ENCODE data around the gene SMIM45.
A peak's percentile ranks its signal among the peaks of the same experiment; 100 is the strongest.

Gene SMIM45

GRCh38 chr22:41951898-41952474 is at the start of gene SMIM45:
Gene SMIM45, plus strand, starts transcription at chr22:41952150.
- DNase-seq: peak; percentile 48

DNA sequence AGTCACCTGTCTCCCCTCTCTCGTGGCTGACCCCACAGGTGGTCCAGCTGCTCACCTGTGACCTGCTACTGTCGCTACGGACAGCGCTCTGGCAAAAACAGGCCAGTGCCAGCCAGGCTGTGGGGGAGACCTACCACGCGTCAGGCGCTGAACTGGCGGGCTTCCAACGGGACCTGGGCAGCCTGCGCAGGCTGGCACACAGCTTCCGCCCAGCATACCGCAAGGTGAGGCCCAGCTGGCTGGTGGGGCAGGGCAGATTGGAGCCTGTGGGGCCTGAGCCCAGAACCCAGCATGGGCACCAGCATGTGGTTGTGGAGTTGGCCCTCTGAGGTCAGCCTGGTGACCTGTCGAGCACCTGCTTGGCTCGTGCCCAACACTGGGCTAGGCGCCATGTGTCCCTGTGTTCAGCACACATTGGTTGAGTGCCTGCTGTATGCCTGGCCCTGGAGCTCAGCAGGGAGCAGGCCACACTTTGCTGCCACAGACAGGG is 49.0 kb upstream of the SMIM45 start:
- DNase-seq: no peak

DNA sequence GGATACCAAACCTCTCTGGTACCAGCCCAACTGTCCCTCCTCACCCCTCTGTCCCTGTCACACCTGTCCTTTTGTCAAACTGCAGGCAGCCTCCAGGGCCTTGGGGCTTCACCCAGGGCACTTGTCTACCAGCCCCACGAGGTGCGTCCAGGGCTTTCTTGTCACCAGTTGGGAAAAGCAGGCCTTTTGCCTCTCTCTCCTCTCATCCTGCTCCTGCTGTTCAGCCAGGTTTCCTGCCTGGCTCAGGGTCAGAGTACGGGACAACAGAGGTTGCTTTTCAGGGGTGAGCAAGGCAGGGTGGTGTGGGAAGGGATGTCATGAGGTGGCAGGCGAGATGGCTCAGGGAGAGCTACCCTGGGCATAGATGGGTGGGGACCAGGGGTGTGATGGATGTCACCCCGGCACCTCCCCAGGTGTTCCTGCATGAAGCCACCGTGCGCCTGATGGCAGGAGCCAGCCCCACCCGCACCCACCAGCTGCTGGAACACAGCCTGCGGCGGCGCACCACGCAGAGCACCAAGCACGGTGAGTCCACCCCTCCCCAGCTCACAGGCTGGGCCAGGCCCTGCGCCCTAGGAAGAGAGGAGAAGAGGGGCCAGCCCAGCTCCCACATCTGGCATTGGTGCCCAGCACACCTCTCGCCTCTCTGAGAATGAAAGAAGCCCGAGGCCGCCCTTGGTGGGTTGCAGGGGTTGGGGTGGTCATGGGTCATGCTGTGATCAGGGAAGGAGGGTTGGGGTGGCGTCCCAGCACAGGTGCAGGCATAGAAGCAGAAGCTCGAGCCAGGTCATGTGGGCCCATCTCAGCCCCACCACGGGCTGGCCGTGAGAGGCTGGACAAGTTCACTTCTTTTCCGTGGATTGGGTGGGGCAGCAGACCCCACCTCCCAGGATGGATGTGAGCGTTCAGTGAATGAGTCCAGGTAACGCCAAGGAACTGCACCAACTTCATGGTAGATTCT is 47.2 kb upstream of the SMIM45 start:
- no peak for DNase-seq

GRCh38 chr22:41905411-41906202 is 46.3 kb upstream of the SMIM45 start:
- no peak for DNase-seq

- DNase-seq: no peak
Observed at GRCh38 chr22:41906822-41907221, 45.1 kb upstream of the SMIM45 start.

DNA sequence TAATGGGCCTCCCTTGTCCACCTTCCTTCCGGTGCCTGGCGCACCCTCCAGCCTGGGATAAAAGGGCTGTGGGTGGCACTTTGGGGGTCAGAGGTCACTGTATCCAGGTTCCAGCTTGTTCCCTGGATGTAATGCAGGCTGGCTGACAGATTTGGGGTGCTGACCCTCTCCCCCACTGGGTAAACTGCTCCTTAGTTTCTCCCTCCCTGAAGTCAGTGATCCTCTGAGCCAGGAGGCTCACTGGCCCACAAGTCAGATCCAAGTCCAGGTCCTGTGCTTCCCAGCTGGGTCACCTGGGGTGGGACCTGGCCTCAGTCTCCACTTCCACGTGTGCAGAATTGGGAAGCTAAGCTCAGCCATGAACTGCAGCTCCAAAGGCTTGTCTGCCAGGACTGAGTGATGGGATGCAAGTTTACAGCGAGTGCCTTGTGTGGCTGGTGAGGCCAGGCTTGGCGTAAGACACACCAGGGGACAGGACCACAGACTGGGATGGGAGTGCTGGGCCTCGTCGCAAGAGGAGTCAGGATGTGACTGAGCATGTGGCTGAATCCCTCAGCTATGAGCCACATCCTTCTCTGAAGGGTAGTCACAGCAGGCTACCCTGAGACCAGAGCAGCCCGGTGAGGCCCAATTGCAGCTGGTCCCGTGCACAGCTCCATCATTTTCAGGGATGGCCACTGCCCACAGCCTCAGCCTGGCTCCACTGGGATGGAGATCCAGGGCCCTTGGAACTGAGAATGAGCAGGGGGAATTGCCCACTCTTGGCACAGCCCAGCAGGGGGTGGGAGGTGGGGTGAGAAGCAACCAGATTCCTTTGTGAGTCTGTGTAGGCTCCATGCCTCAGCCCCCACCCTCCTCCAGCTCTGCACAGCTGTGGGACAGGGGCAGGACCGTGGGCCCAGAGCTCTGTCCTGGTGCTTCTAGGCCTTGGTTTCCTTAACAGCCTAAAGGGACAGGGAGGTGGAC is 44.2 kb upstream of the SMIM45 start:
- no peak for DNase-seq

DNA sequence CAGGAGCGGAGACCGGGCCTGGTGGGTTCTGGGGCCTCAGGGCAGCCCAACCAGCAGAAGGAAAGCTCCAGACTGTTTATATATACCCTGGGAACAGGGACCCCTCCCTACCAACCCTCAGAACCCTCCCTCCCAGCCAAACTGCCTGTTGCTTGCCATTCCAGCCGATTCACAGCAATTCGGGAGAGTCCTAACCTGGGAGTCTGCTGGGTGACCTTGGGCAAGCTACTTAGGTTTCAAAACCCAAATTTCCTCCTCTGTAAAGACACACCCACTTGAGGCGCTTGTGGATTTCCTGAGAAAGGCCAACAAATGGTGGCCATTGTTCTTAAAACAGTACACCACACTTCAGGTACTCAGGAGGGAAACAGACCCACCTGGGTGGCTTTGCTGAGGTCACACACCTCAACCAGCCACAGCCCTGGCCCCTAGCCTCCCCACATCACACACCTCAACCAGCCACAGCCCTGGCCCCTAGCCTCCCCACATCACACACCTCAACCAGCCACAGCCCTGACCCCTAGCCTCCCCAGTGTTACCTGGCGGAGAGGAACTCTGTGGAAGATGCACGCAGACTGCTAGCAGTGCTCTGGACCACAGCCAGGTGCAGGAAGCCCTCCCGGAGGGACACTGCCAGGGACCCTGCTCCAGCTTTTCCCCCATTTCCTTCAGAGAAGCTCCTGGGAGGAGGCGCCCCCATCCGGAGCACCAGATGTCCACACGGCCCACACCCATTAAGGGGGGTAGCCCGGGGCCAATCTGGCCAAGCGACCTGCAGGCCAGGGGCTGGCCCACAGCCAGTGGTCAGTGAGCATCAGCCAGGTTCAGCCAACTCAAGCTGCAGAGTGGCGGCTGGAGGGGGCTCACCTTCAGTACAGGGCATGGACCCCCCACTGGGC is 43.3 kb upstream of the SMIM45 start:
- no peak for DNase-seq

DNA sequence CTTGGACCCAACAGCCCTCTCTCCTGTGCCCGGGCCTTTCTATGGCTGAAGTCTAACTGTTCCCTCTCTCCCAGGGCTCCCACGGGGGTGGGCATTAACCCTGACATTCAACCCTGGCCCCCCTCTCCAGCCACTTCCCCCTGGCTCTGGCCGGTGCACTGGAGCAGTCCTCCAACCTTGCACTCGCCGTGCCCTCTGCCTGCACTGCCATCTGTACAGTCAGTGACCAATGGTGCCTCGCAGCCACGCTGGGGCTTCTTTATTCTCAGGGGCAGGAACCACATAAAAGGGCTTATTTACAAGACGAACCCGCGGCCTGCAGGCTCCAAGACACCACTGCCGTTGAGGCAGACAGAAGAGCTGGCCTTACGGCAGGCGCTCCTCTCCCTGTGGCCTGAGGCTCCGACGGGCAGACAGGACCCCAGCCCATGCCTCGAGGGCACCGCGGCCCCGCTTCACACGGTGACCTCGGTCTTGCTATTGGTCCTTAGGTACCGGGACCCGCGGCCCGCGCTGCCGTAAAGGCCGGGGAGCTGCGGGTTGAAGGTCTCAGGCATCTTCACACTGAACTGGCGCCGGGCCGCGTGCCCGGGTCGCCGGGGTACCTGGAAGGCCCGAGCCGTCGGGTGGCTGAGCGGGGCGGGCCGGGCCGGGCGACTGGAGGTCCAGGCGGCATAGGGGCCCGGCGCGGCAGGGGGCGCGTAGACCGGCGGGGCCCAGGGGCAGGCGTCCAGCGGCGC is 42.5 kb upstream of the SMIM45 start:
- no peak for DNase-seq

DNA sequence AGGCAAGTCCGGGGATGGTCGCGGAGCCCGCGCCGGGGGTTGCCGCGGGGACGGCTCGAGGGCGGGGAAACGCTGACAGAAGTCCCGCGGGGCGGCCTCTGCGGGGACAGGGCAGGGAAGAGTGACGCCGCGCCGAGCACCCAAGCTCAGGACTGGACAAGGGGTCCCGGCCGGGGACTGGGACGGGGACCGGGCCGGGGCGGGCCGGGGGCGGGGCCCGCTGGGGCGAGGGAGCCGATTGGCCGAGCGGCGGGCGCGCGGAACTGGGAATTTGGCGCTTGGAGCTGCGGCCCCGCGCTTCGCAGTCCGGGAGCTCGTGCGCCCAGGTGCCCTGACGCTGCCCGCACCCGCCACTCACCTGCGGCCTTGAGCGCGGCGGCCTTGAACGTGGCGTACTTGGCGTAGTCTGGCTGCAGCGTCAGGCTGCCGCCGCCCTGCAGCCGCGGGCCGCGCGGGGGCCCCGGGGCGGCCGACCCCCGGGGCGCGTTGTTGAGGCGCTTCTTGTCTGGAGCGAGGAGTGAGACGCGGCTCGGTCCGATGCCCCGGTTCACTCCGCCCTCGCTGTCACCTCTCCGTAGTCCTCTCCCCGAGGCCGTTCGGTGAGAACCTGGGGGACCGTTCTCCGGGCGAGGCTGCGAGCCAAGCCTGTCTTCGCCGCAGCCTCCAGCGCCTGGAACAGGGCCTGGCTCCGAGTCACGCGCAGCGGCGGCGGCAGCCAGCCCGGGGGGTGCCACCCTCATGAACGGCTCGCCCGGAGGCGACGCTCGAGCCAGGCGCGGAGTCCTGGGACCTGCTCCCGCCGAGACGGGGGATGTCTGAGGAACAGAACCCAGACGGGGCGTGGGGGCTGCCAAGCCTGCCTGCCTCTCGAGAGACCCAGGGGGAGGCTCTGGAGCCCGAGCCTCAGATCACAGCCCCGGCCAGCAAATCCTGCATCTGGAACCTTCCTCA is 41.6 kb upstream of the SMIM45 start:
- peak; percentile 40 for DNase-seq

DNA sequence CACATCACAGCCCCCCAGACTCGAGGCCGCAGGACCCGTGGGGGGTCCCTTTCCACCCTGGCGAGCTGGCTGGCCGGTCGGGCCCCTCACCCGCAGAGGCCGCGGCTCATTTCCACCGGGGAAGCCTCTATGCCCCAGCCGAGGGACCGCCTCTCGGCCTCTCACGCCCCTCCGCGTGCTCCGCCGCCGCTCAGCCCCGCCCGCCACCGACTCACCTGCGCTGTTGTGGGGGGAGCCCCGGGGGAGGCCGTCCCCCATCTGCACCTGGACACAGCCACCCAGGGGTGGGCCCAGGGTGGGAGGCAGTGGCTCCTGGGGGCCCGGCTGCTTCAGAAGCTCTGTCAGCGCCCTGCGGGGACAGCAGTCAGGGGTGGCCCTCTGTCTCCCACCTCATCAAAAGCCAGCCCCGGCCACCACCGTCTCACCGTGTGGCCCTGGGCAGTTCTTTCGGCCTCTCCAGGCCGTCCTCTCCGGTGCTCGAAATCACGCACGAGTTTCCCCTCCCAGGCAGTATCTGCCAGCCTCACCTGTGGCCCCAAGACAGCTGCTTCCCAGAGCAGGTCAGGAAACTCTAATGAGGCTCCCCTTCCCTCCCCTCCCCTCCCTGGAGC is 40.8 kb upstream of the SMIM45 start:
- DNase-seq: no peak

DNA sequence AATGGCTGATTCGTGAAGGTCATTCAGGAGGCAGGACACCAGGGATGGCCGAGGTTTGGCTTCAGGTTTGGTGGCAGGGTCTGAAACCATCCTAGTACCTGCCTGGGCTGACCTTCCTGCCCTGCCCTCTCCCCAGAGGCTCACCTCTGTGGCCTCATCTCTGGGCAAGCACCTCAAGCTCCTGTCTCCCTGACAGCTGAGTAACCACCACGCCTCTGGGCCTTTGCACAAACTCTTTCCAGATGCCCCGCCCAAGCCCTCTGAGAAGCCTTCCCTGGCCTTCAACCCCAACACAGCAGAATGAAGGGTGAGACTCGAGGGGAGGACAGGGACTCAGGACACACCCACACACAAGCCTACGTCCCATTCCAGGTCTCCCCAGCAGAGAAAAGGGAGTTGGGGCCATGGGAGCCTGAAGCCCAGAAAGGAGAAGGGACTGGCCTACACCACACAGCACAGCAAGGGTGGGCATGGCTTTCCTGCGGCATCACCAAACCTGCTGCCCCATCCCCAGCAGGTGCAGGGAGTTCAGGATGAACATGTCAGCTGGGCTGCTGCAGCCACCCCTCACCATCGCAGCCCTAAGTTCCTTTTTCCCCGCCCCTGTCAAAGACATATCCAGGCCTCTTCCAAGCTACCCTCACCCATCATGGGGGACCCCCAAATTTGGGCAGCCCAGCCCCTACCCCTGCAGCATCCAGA is 39.5 kb upstream of the SMIM45 start:
- DNase-seq: no peak

- DNase-seq: no peak
Observed at GRCh38 chr22:41913040-41913719, 38.8 kb upstream of the SMIM45 start.

- DNase-seq: no peak
Observed at GRCh38 chr22:41913842-41914534, 38.0 kb upstream of the SMIM45 start.

GRCh38 chr22:41914611-41915034 is 37.3 kb upstream of the SMIM45 start:
- DNase-seq: no peak

- no peak for DNase-seq
Observed at GRCh38 chr22:41915035-41915785, 36.7 kb upstream of the SMIM45 start, which contains the start of gene SHISA8. Gene SHISA8, minus strand, starts transcription at chr22:41915074. Its CDS starts 407 bp downstream, at chr22:41914667.
